ENCODE data around the gene FGF12.

The FGF12 gene

GRCh38 chr3:192237992-192238608, 489.2 kb downstream of the FGF12 start:
- TF ChIP-seq, protein P1, sequence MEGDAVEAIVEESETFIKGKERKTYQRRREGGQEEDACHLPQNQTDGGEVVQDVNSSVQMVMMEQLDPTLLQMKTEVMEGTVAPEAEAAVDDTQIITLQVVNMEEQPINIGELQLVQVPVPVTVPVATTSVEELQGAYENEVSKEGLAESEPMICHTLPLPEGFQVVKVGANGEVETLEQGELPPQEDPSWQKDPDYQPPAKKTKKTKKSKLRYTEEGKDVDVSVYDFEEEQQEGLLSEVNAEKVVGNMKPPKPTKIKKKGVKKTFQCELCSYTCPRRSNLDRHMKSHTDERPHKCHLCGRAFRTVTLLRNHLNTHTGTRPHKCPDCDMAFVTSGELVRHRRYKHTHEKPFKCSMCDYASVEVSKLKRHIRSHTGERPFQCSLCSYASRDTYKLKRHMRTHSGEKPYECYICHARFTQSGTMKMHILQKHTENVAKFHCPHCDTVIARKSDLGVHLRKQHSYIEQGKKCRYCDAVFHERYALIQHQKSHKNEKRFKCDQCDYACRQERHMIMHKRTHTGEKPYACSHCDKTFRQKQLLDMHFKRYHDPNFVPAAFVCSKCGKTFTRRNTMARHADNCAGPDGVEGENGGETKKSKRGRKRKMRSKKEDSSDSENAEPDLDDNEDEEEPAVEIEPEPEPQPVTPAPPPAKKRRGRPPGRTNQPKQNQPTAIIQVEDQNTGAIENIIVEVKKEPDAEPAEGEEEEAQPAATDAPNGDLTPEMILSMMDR (IDR thresholded peaks at IDR 0.05; ENCODE audit: low read depth, low read length) = no peak
- Histone ChIP-seq H3K9me3 (no peaks in the 10 kb centered on the region), H3K36me3 (no peaks in the 10 kb centered on the region), H3K4me1 (no peaks in the 10 kb centered on the region), H3K27me3 (no peaks in the 10 kb centered on the region), H3K4me3 (ENCODE audit: low read depth, low read length) (no peak overlapping the region)
- no peak for DNase-seq

DNA sequence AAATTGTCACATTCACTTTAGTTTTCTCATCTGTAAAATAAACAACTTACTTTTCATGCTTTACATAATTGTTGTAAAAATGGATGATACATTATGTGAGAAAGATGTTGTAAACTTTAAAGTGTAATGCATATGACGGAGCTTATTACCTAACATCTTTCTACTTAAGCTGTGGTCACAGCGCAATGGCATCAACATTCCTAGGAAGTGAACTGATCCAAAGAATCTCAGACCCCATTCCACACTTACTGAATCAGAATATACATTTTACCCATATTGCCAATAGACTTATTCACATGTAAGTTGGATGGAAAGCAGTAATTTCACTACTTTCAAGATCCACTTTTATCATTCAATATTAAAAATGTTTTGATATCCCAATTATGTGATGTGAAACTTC, 497.5 kb downstream of the FGF12 start:
- no peak overlapping the region for H3K4me3 ChIP-seq (ENCODE audit: low read depth, low read length)
- H3K4me1 ChIP-seq = no peaks in the 10 kb centered on the region
- no peaks in the 10 kb centered on the region for H3K27me3 ChIP-seq
- TF ChIP-seq, protein P1 (IDR thresholded peaks at IDR 0.05; ENCODE audit: low read depth, low read length) = no peak
- H3K9me3 ChIP-seq = no peaks in the 10 kb centered on the region
- H3K36me3 ChIP-seq = no peaks in the 10 kb centered on the region
- DNase-seq = no peak

- Histone ChIP-seq H3K4me3 (ENCODE audit: low read depth, low read length) (no peak overlapping the region), H3K9me3 (no peaks in the 10 kb centered on the region), H3K4me1 (no peaks in the 10 kb centered on the region), H3K36me3 (no peaks in the 10 kb centered on the region), H3K27me3 (no peaks in the 10 kb centered on the region)
- TF ChIP-seq, protein P1 (IDR thresholded peaks at IDR 0.05; ENCODE audit: low read depth, low read length) = no peak
- no peak for DNase-seq
These were observed 502.6 kb downstream of the FGF12 start for GRCh38 chr3:192224634-192225155.

DNA sequence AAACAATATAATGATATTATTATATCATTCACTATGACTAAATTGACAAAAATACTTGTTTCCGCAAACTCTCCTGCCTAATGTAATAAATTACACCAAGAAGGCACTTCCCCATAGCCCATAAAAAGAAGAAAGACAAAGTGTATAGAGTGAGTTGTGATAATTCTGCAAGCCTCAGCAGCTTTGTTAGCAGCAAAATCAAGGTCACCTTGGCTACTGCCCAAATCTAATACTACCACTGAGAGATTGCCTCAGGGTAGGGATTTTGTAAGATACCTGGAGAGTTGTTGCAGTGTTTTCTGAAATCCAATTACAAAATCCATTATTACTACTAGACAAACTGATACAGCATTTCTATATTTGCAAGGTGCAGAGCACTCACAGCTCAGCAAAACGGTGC, 503.5 kb downstream of the FGF12 start:
- no peaks in the 10 kb centered on the region for H3K36me3 ChIP-seq

GRCh38 chr3:192220915-192221314, 506.4 kb downstream of the FGF12 start:
- no peak overlapping the region for H3K4me3 ChIP-seq (ENCODE audit: low read depth, low read length)
- TF ChIP-seq, protein P1 (IDR thresholded peaks at IDR 0.05; ENCODE audit: low read depth, low read length) = no peak
- no peak for DNase-seq
- H3K27me3 ChIP-seq = no peaks in the 10 kb centered on the region
- H3K4me1 ChIP-seq = no peaks in the 10 kb centered on the region
- H3K9me3 ChIP-seq = no peaks in the 10 kb centered on the region
- H3K36me3 ChIP-seq = no peaks in the 10 kb centered on the region

More for the DNA sequence above, 503.5 kb downstream of the FGF12 start:
- no peak for DNase-seq
- TF ChIP-seq, protein P1 (IDR thresholded peaks at IDR 0.05; ENCODE audit: low read depth, low read length) = no peak
- Histone ChIP-seq H3K4me1 (no peaks in the 10 kb centered on the region), H3K4me3 (ENCODE audit: low read depth, low read length) (no peak overlapping the region), H3K27me3 (no peaks in the 10 kb centered on the region), H3K9me3 (no peaks in the 10 kb centered on the region)

- Histone ChIP-seq H3K4me1 (no peaks in the 10 kb centered on the region), H3K9me3 (no peaks in the 10 kb centered on the region), H3K4me3 (ENCODE audit: low read depth, low read length) (no peak overlapping the region), H3K27me3 (no peaks in the 10 kb centered on the region), H3K36me3 (no peaks in the 10 kb centered on the region)
- TF ChIP-seq, protein P1 (IDR thresholded peaks at IDR 0.05; ENCODE audit: low read depth, low read length) = no peak
- DNase-seq = no peak
These were observed 507.4 kb downstream of the FGF12 start for GRCh38 chr3:192219926-192220325.
